Neural cell (in vitro differentiated cells): ENCODE results near the gene SPEG.

Experiments used
- CTCF ChIP-seq: fragments of 450-650 bp; IDR thresholded peaks from 2 replicates; pipeline ENCODE4 v1.5.1; 2014; ENCODE audit warnings: antibody characterized with exemption, mild to moderate bottlenecking, moderate library complexity; ENCODE audit not compliant: poor library complexity, severe bottlenecking
- MXI1 ChIP-seq: fragments of 450-650 bp; conservative IDR thresholded peaks from 2 replicates; pipeline ENCODE4 v1.6.1; 2014; ENCODE audit warnings: antibody characterized with exemption, mild to moderate bottlenecking; ENCODE audit not compliant: poor library complexity, severe bottlenecking
- TF ChIP-seq, protein P1 (sequence below): IDR thresholded peaks from 2 replicates; pipeline ENCODE4 v1.6.1; 2012; ENCODE audit warnings: borderline replicate concordance

DNA sequence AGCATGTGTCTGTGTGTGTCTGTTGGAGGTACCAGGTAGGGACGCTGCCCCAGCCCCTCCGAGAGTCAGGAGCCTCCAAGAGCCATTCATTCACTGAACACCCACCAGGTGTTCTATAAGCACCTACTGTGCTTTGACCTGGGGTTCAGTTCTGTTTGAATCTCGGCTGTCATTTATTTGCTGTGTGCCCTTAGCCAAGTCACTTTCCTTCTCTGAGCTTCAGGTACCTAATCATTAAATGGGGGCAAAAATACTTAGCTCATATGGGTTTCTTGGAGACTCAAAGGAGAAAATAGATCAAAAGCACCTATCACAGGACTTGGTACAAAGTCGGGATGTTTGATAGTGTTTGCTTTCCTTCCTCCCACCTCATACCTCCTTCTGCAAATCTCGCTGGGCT, 92.8 kb downstream of the SPEG start:
- TF ChIP-seq, protein P1, sequence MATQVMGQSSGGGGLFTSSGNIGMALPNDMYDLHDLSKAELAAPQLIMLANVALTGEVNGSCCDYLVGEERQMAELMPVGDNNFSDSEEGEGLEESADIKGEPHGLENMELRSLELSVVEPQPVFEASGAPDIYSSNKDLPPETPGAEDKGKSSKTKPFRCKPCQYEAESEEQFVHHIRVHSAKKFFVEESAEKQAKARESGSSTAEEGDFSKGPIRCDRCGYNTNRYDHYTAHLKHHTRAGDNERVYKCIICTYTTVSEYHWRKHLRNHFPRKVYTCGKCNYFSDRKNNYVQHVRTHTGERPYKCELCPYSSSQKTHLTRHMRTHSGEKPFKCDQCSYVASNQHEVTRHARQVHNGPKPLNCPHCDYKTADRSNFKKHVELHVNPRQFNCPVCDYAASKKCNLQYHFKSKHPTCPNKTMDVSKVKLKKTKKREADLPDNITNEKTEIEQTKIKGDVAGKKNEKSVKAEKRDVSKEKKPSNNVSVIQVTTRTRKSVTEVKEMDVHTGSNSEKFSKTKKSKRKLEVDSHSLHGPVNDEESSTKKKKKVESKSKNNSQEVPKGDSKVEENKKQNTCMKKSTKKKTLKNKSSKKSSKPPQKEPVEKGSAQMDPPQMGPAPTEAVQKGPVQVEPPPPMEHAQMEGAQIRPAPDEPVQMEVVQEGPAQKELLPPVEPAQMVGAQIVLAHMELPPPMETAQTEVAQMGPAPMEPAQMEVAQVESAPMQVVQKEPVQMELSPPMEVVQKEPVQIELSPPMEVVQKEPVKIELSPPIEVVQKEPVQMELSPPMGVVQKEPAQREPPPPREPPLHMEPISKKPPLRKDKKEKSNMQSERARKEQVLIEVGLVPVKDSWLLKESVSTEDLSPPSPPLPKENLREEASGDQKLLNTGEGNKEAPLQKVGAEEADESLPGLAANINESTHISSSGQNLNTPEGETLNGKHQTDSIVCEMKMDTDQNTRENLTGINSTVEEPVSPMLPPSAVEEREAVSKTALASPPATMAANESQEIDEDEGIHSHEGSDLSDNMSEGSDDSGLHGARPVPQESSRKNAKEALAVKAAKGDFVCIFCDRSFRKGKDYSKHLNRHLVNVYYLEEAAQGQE, result no peak
- TF ChIP-seq CTCF (no peak), MXI1 (no peak)
